ENCODE measurements around the gene EBF3. TPM values are rescaled to one million over a fixed set of nuclear protein-coding genes. Genes with fewer than 3 reads are reported as not detected.
A peak's percentile ranks its signal among the peaks of the same experiment; 100 is the strongest.

The EBF3 gene
- total RNA-seq, 1 donor, result 31.8 TPM

GRCh38 chr10:129953119-129954051 is 10.7 kb downstream of the EBF3 start:
- peak; percentile 90 for DNase-seq (ENCODE audit: insufficient read length, low spot score, missing footprints)
- H3K79me2 ChIP-seq (ENCODE audit: insufficient read depth, low read length), result peaks cover 84% of the 10 kb centered on the region
- peaks cover 88% of the 10 kb centered on the region for H3K4me1 ChIP-seq (ENCODE audit: insufficient read depth, low read length)
- no peaks in the 10 kb centered on the region for H3K9me3 ChIP-seq (ENCODE audit: low read depth, low read length)
- TF ChIP-seq, protein P1, sequence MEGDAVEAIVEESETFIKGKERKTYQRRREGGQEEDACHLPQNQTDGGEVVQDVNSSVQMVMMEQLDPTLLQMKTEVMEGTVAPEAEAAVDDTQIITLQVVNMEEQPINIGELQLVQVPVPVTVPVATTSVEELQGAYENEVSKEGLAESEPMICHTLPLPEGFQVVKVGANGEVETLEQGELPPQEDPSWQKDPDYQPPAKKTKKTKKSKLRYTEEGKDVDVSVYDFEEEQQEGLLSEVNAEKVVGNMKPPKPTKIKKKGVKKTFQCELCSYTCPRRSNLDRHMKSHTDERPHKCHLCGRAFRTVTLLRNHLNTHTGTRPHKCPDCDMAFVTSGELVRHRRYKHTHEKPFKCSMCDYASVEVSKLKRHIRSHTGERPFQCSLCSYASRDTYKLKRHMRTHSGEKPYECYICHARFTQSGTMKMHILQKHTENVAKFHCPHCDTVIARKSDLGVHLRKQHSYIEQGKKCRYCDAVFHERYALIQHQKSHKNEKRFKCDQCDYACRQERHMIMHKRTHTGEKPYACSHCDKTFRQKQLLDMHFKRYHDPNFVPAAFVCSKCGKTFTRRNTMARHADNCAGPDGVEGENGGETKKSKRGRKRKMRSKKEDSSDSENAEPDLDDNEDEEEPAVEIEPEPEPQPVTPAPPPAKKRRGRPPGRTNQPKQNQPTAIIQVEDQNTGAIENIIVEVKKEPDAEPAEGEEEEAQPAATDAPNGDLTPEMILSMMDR (IDR thresholded peaks at IDR 0.05; ENCODE audit: extremely low read depth, low read depth, low read length), result no peak
- no peaks in the 10 kb centered on the region for H3K27me3 ChIP-seq (ENCODE audit: insufficient read depth, low read length)
- H3K36me3 ChIP-seq (ENCODE audit: insufficient read depth, low read length), result peaks cover 6% of the 10 kb centered on the region
- H3K27ac ChIP-seq (ENCODE audit: low read depth, low read length), result peak overlapping the region; percentile 76
- peak overlapping the region; percentile 54 for H3K4me3 ChIP-seq (ENCODE audit: insufficient read depth, low read length)
- H3K4me2 ChIP-seq (ENCODE audit: insufficient read depth, low read length), result peak overlapping the region; percentile 72
- no peak overlapping the region for H2AFZ ChIP-seq (ENCODE audit: low read length)
- no peaks in the 10 kb centered on the region for H4K20me1 ChIP-seq (ENCODE audit: insufficient read depth, low read length)

- Histone ChIP-seq H4K20me1 (ENCODE audit: insufficient read depth, low read length) (no peaks in the 10 kb centered on the region), H3K9me3 (ENCODE audit: low read depth, low read length) (no peaks in the 10 kb centered on the region), H2AFZ (ENCODE audit: low read length) (no peak overlapping the region), H3K4me1 (ENCODE audit: insufficient read depth, low read length) (peaks cover 82% of the 10 kb centered on the region), H3K27me3 (ENCODE audit: insufficient read depth, low read length) (no peaks in the 10 kb centered on the region), H3K79me2 (ENCODE audit: insufficient read depth, low read length) (peaks cover 83% of the 10 kb centered on the region), H3K4me2 (ENCODE audit: insufficient read depth, low read length) (peak overlapping the region; percentile 72), H3K4me3 (ENCODE audit: insufficient read depth, low read length) (no peak overlapping the region), H3K27ac (ENCODE audit: low read depth, low read length) (peak overlapping the region; percentile 76), H3K36me3 (ENCODE audit: insufficient read depth, low read length) (no peaks in the 10 kb centered on the region)
- TF ChIP-seq, protein P1 (IDR thresholded peaks at IDR 0.05; ENCODE audit: extremely low read depth, low read depth, low read length), result no peak
- DNase-seq (ENCODE audit: insufficient read length, low spot score, missing footprints), result no peak
These were observed 11.5 kb downstream of the EBF3 start for GRCh38 chr10:129952378-129953118.

- H3K4me3 ChIP-seq (ENCODE audit: insufficient read depth, low read length), result no peak overlapping the region
- no peak overlapping the region for H3K4me2 ChIP-seq (ENCODE audit: insufficient read depth, low read length)
- peaks cover 82% of the 10 kb centered on the region for H3K4me1 ChIP-seq (ENCODE audit: insufficient read depth, low read length)
- peaks cover 1% of the 10 kb centered on the region for H4K20me1 ChIP-seq (ENCODE audit: insufficient read depth, low read length)
- H3K27me3 ChIP-seq (ENCODE audit: insufficient read depth, low read length), result no peaks in the 10 kb centered on the region
- no peaks in the 10 kb centered on the region for H3K36me3 ChIP-seq (ENCODE audit: insufficient read depth, low read length)
- H3K9me3 ChIP-seq (ENCODE audit: low read depth, low read length), result no peaks in the 10 kb centered on the region
- TF ChIP-seq, protein P1 (IDR thresholded peaks at IDR 0.05; ENCODE audit: extremely low read depth, low read depth, low read length), result no peak
- peak overlapping the region; percentile 76 for H3K27ac ChIP-seq (ENCODE audit: low read depth, low read length)
- H3K79me2 ChIP-seq (ENCODE audit: insufficient read depth, low read length), result peaks cover 83% of the 10 kb centered on the region
- DNase-seq (ENCODE audit: insufficient read length, low spot score, missing footprints), result no peak
- no peak overlapping the region for H2AFZ ChIP-seq (ENCODE audit: low read length)
These were observed 12.2 kb downstream of the EBF3 start for GRCh38 chr10:129951970-129952265.

All from osteoblast (primary cell).